ENCODE data around the gene RAC2.

DNA sequence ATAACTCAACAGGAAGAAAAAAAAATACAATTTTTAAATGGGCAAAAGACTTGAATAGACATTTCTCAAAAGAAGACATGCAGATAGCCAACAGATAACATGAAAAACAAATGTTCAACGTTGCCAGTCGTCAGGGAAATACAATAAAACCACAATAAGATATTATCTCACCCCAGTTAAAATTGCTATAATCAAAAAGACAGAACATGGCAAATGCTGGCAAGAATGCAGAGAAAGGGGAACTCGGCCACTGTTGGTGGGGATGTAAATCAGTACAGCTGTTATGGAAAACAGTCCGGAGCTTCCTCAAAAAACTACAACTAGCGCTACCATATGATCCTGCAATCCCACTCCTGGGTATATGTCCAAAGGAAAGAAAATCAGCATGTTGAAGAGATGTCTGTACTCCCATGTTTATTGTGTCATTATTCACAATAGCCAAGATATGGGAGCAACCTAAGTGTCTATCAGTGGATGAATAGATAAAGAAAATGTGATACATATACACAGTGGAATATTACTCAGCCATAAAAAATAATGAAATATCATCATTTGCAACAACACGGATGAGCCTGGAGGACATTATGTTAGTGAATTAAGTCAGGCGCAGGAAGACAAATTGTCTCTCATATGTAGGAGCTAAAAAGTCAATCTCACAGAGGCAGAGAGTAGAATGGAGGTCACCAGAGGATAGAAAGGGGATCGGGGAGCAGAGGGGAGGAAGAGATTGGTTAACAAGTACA lies 26.0 kb upstream of the RAC2 start:
- TF ChIP-seq, protein P1, sequence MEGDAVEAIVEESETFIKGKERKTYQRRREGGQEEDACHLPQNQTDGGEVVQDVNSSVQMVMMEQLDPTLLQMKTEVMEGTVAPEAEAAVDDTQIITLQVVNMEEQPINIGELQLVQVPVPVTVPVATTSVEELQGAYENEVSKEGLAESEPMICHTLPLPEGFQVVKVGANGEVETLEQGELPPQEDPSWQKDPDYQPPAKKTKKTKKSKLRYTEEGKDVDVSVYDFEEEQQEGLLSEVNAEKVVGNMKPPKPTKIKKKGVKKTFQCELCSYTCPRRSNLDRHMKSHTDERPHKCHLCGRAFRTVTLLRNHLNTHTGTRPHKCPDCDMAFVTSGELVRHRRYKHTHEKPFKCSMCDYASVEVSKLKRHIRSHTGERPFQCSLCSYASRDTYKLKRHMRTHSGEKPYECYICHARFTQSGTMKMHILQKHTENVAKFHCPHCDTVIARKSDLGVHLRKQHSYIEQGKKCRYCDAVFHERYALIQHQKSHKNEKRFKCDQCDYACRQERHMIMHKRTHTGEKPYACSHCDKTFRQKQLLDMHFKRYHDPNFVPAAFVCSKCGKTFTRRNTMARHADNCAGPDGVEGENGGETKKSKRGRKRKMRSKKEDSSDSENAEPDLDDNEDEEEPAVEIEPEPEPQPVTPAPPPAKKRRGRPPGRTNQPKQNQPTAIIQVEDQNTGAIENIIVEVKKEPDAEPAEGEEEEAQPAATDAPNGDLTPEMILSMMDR (IDR thresholded peaks at IDR 0.05): no peak
- TF ChIP-seq POLR2A (IDR thresholded peaks at IDR 0.05): no peak
